IMR-90 (cell line): ENCODE measurements around the gene PXMP2. TPM values are rescaled to one million over a fixed set of nuclear protein-coding genes. Genes with fewer than 3 reads are reported as not detected.

Source experiments
- ATAC-seq: fragments of 200-7000 bp; cut with Tn5 transposase; 2 replicates; pipeline ENCODE4 v1.9.1; 2020; ENCODE audit warnings: low read depth, mild to moderate bottlenecking, moderate library complexity
- BruUV-seq: library from RNA; stranded (reverse); fragments of 400-500 nt; replicated peaks from 2 replicates; lab custom pipeline; 2021; lab: Mats Ljungman, UMichigan
- CTCF ChIA-PET: fragments of 300-600 bp; formaldehyde crosslinking; extraction: SDS; loops from one replicate; lab custom pipeline; 2021; ENCODE audit warnings: antibody characterized with exemption; lab: Yijun Ruan, JAX
- POLR2A ChIA-PET: fragments of 300-600 bp; sonication (Branson Sonifier 250); formaldehyde crosslinking; loops from one replicate; lab custom pipeline; 2022; ENCODE audit warnings: antibody characterized with exemption; ENCODE audit not compliant: unreplicated experiment; lab: Charles Lee
- DNase-seq: peaks from one replicate; pipeline ENCODE4 v3.0.0; 2013
- H2AFZ ChIP-seq: replicated peaks from 2 replicates; pipeline ENCODE3; 2013; ENCODE audit warnings: low read length, mild to moderate bottlenecking; ENCODE audit not compliant: poor library complexity
- H2AK5ac ChIP-seq: 2 replicates; pipeline ENCODE4 v1.6.1; 2013; ENCODE audit warnings: low read depth, low read length, inconsistent platforms
- H2AK9ac ChIP-seq: replicated peaks from 2 replicates; pipeline ENCODE3; 2013; ENCODE audit warnings: mild to moderate bottlenecking, low read depth, low read length, moderate library complexity; ENCODE audit not compliant: poor library complexity
- H2BK120ac ChIP-seq: 2 replicates; pipeline ENCODE4 v1.6.1; 2013; ENCODE audit warnings: low read depth, low read length, inconsistent platforms
- H2BK15ac ChIP-seq: 3 replicates; pipeline ENCODE4 v1.6.1; 2013; ENCODE audit warnings: low read depth, low read length, inconsistent platforms
- H2BK20ac ChIP-seq: 2 replicates; pipeline ENCODE4 v1.6.1; 2013; ENCODE audit warnings: low read depth, mild to moderate bottlenecking, inconsistent platforms, low read length, moderate library complexity
- H2BK5ac ChIP-seq: 2 replicates; pipeline ENCODE4 v1.6.1; 2013; ENCODE audit warnings: mild to moderate bottlenecking, low read depth, low read length, inconsistent platforms; ENCODE audit not compliant: poor library complexity, severe bottlenecking
- H3K14ac ChIP-seq: replicated peaks from 2 replicates; pipeline ENCODE4 v1.6.1; 2013; ENCODE audit warnings: low read depth, low read length, inconsistent platforms
- H3K18ac ChIP-seq: 2 replicates; pipeline ENCODE4 v1.6.1; 2013; ENCODE audit warnings: low read depth, low read length, control low read depth
- H3K23ac ChIP-seq: 2 replicates; pipeline ENCODE4 v1.6.1; 2013; ENCODE audit warnings: low read depth, low read length, inconsistent platforms
- H3K27ac ChIP-seq: 2 replicates; pipeline ENCODE4 v1.5.1; 2013; ENCODE audit warnings: mild to moderate bottlenecking, control low read depth, low read length; ENCODE audit not compliant: insufficient read depth
- H3K27me3 ChIP-seq: 2 replicates; pipeline ENCODE4 v1.6.1; 2013; ENCODE audit warnings: low read length; ENCODE audit not compliant: control insufficient read depth, insufficient read depth
- H3K36me3 ChIP-seq: 2 replicates; pipeline ENCODE4 v1.6.1; 2013; ENCODE audit warnings: low read length, mixed read lengths; ENCODE audit not compliant: control insufficient read depth, insufficient read depth
- H3K4ac ChIP-seq: 2 replicates; pipeline ENCODE4 v1.6.1; 2013; ENCODE audit warnings: low read depth, low read length, inconsistent platforms
- H3K4me1 ChIP-seq: 2 replicates; pipeline ENCODE4 v1.6.1; 2013; ENCODE audit warnings: low read length, mixed read lengths; ENCODE audit not compliant: control insufficient read depth, insufficient read depth
- H3K4me2 ChIP-seq: 2 replicates; pipeline ENCODE4 v1.6.1; 2013; ENCODE audit warnings: low read depth, mild to moderate bottlenecking, control low read depth, low read length, moderate library complexity
- H3K4me3 ChIP-seq: 2 replicates; pipeline ENCODE4 v1.5.1; 2013; ENCODE audit warnings: low read depth, mild to moderate bottlenecking, control low read depth, low read length, moderate library complexity; ENCODE audit not compliant: insufficient read depth
- H3K56ac ChIP-seq: 2 replicates; pipeline ENCODE4 v1.6.1; 2013; ENCODE audit warnings: low read length, inconsistent platforms; ENCODE audit not compliant: insufficient read depth; ENCODE audit errors: extremely low read depth
- H3K79me1 ChIP-seq, 2 experiments: 2 replicates each; pipeline ENCODE4 v1.6.1; 2013; ENCODE audit warnings: low read length in 2 of 2, inconsistent platforms in 1 of 2, low read depth in 1 of 2
- H3K9ac ChIP-seq: 2 replicates; pipeline ENCODE4 v1.6.1; 2013; ENCODE audit warnings: low read depth, low read length, control low read depth
- H3K9me1 ChIP-seq: 2 replicates; pipeline ENCODE4 v1.6.1; 2013; ENCODE audit warnings: low read length, inconsistent platforms; ENCODE audit not compliant: insufficient read depth
- H3K9me3 ChIP-seq: 2 replicates; pipeline ENCODE4 v1.6.1; 2013; ENCODE audit warnings: low read length; ENCODE audit not compliant: control insufficient read depth, insufficient read depth
- H4K20me1 ChIP-seq: 2 replicates; pipeline ENCODE4 v1.6.1; 2013; ENCODE audit warnings: low read length, inconsistent platforms; ENCODE audit not compliant: insufficient read depth
- H4K5ac ChIP-seq: 2 replicates; pipeline ENCODE4 v1.6.1; 2013; ENCODE audit warnings: mild to moderate bottlenecking, low read depth, low read length, control low read depth
- H4K8ac ChIP-seq, 2 experiments: 2 replicates each; pipeline ENCODE4 v1.6.1; 2013; ENCODE audit warnings: low read depth in 2 of 2, low read length in 2 of 2, control low read depth in 1 of 2, inconsistent platforms in 1 of 2
- H4K91ac ChIP-seq: 2 replicates; pipeline ENCODE4 v1.6.1; 2013; ENCODE audit warnings: low read depth, low read length, inconsistent platforms; ENCODE audit not compliant: insufficient read depth
- CEBPB ChIP-seq: IDR thresholded peaks from 2 replicates; pipeline ENCODE4 v1.6.1; 2012; ENCODE audit warnings: low read depth, low read length, improper control_type of control experiment
- MAZ ChIP-seq: IDR thresholded peaks from 2 replicates; pipeline ENCODE4 v1.6.1; 2012; ENCODE audit warnings: low read depth, mild to moderate bottlenecking, low read length, improper control_type of control experiment, moderate library complexity, borderline replicate concordance
- MXI1 ChIP-seq: IDR thresholded peaks from 2 replicates; pipeline ENCODE4 v1.6.1; 2012; ENCODE audit warnings: low read depth, mild to moderate bottlenecking, low read length, moderate library complexity, borderline replicate concordance
- RAD21 ChIP-seq: IDR thresholded peaks from 2 replicates; pipeline ENCODE4 v1.6.1; 2012; ENCODE audit warnings: low read length, improper control_type of control experiment
- WGBS, 2 experiments: methylation state at CpG; one replicate each; pipeline versions ENCODE4 v1.1.5 to v1.1.7; 2013; ENCODE audit warnings: missing lambda C conversion rate in 2 of 2; ENCODE audit not compliant: insufficient read length in 1 of 2; ENCODE audit errors: extremely low coverage in 2 of 2; 5-methylcytosine and 5-hydroxymethylcytosine counted together
- dilution Hi-C: fragments of 300-500 bp; cut with HindIII; formaldehyde crosslinking; loops from one replicate; pipeline ENCODE4 v1.14.3; 2018; ENCODE audit warnings: low sequenced_read_pairs; ENCODE audit not compliant: unreplicated experiment
- in situ Hi-C: fragments of 300-500 bp; cut with MboI; formaldehyde crosslinking; loops from 3 replicates; pipeline ENCODE4 v1.14.3; 2019; ENCODE audit warnings: low sequenced_read_pairs, inconsistent platforms, mixed read lengths
- intact Hi-C: fragments of 100-400 bp; cut with micrococcal nuclease; formaldehyde crosslinking; loops from 2 replicates; pipeline ENCODE4 v1.10.0; 2022
- polyA plus RNA-seq, 3 experiments: library from polyadenylated mRNA; depleted of rRNA; stranded (reverse); fragments of >200 nt; gene quantifications; 2 replicates each; pipeline ENCODE4 v1.2.3, GENCODE V29; 2012; ENCODE audit warnings: low replicate concordance in 1 of 3
- total RNA-seq: library from RNA; depleted of rRNA; stranded (reverse); fragments of >200 nt; gene quantifications from 2 replicates; pipeline ENCODE4 v1.2.3, GENCODE V29; 2012

Gene PXMP2
- total and polyA plus RNA-seq, 2 of the 4 experiments (the other 2 are of a cell fraction) = 10.9 to 20.1 TPM

GRCh38 chr12:132708150-132708549 is 20.8 kb downstream of the PXMP2 start:
- in situ Hi-C loops = no loop called here
- Histone ChIP-seq H2BK20ac (no peak overlapping the region), H2BK15ac (no peak overlapping the region), H3K4ac (no peak overlapping the region), H4K5ac (no peak overlapping the region), H2AFZ (no peak overlapping the region), H3K27me3 (no peaks in the 10 kb centered on the region), H4K8ac (no peak overlapping the region), H3K9me1 (no peaks in the 10 kb centered on the region; the same call in 1 of the 2 replicates), H3K4me2 (no peak overlapping the region), H3K79me1 (peaks cover 5 to 34% of the 10 kb centered on the region in 2 experiments), H3K36me3 (peaks cover 12% of the 10 kb centered on the region), H4K91ac (no peak overlapping the region), H2BK120ac (no peak overlapping the region), H2AK9ac (no peak overlapping the region), H3K18ac (no peak overlapping the region), H3K14ac (no peak overlapping the region), H3K9ac (no peak overlapping the region), H3K27ac (no peak overlapping the region), H2AK5ac (no peak overlapping the region), H3K9me3 (no peaks in the 10 kb centered on the region), H3K4me1 (0 out of 2 replicates have a peak, but pooled peaks cover 2% of the 10 kb centered on the region), H3K23ac (no peak overlapping the region), H2BK5ac (no peak overlapping the region), H3K56ac (no peak overlapping the region), H4K20me1 (peaks cover 5% of the 10 kb centered on the region), H3K4me3 (no peak overlapping the region)
- ChIA-PET POLR2A (no interaction called here), CTCF (no interaction called here)
- dilution Hi-C loops = no loop called here
- DNase-seq (no peak), ATAC-seq (no peak)
- TF ChIP-seq MXI1 (no peak), RAD21 (no peak), CEBPB (no peak), MAZ (no peak)
- no CpG with 5 or more reads among the region's 2 CpGs for WGBS, 2 experiments
- BruUV-seq = no TSS peak
- intact Hi-C loops = no loop called here
